Pancreas (tissue), 10 donors: ENCODE data around the gene TEF. TPM values are rescaled to one million over a fixed set of nuclear protein-coding genes. Genes with fewer than 3 reads are reported as not detected.

ENCODE experiments used
- ATAC-seq, 4 donors: fragments of 200-7000 bp; cut with Tn5 transposase; one replicate each; pipeline versions ENCODE4 v1.8.0 to v1.9.1; 2020; ENCODE audit warnings: mild to moderate bottlenecking in 4 of 4, moderate library complexity in 4 of 4
- DNase-seq, 6 donors: peaks; one replicate each; pipeline ENCODE4 v3.0.0-alpha.2; 2020
- FAIRE-seq: peaks from 2 replicates; lab custom pipeline; 2012; peaks lifted over from hg19 to GRCh38; lab: Jason Lieb, UNC
- H3K27ac ChIP-seq, 4 donors: fragments of 200-600 bp; sonication (generic); 1 replicate in 3 of 4; 2 replicates in 1 of 4; pipeline versions ENCODE4 v1.5.0 to v1.8.0; 2020
- H3K27me3 ChIP-seq, 4 donors: fragments of 200-600 bp; one replicate each; pipeline ENCODE4 v1.8.0; 2021
- H3K36me3 ChIP-seq, 3 donors: fragments of 200-600 bp; sonication (generic) in 1 of 3; one replicate each; pipeline versions ENCODE4 v1.5.0 to v1.8.0; 2020 to 2021
- H3K4me1 ChIP-seq, 3 donors: fragments of 200-600 bp; one replicate each; pipeline ENCODE4 v1.8.0; 2021
- H3K4me3 ChIP-seq, 4 donors: fragments of 200-600 bp; sonication (generic) in 2 of 4; one replicate each; pipeline versions ENCODE4 v1.5.0 to v1.8.0; 2020 to 2021
- H3K9me3 ChIP-seq, 4 donors: fragments of 200-600 bp; one replicate each; pipeline ENCODE4 v1.8.0; 2021
- CTCF ChIP-seq, 4 donors: fragments of 200-600 bp; sonication (generic) in 3 of 4; IDR thresholded peaks; one replicate each; pipeline versions ENCODE4 v1.5.0 to v1.8.0; 2021; ENCODE audit warnings: antibody characterized with exemption in 4 of 4
- WGBS, 2 donors: extraction: QIAGEN DNeasy Blood & Tissue Kit; methylation state at CpG; one replicate each; pipeline ENCODE4 v1.1.7; 2013; 5-methylcytosine and 5-hydroxymethylcytosine counted together
- intact Hi-C, 3 donors: fragments of 100-400 bp; cut with DNase I; formaldehyde crosslinking; loops; one replicate each; pipeline versions ENCODE4 v1.11.1 to v1.14.2; 2022
- polyA plus RNA-seq, 2 donors: library from polyadenylated mRNA; stranded (reverse); fragments of 200-250 nt; gene quantifications; one replicate each; pipeline ENCODE4 v1.2.3, GENCODE V29; 2013
- total RNA-seq, 6 donors: library from RNA; stranded (reverse); fragmentation: NEBNext Ultra II Directional in 4 of 6; extraction: Animal tissue kit (Norgen Biotek cat#: 25700) in 4 of 6; gene quantifications; one replicate each; pipeline versions ENCODE4 v1.2.1 to v1.2.4, GENCODE V29; 2021 to 2023
- donor health status: healthy with polysubstance abuse.
- donor health status: DM: no; HTN: no; CAD: no; lungs with moderate emphysema.
- donor health status: DM: no; HTN: no; CAD: no.
- donor health status: control.
- donor health status: control.
- donor health status: Bipolar disorder and iron deficiency.
- donor health status: DM: yes; HTN: yes; CAD: no.
- donor health status: DM: no; HTN: no; CAD: no.
- donor health status: DM: no; HTN: no; CAD: no.
- donor health status: DM: yes; HTN: yes; CAD: no.

The TEF gene
- total and polyA plus RNA-seq, 8 donors = 8.3 to 19.6 (median 17.6) TPM

GRCh38 chr22:41341990-41342389 is 39.8 kb upstream of the TEF start:
- FAIRE-seq (no peak), DNase-seq (no peak)
- no peak for TF ChIP-seq CTCF (IDR thresholded peaks at IDR 0.05)

GRCh38 chr22:41343300-41343699 is 38.4 kb upstream of the TEF start:
- Histone ChIP-seq H3K4me3 (no peak overlapping the region), H3K27ac (no peak overlapping the region), H3K27me3 (no peaks in the 10 kb centered on the region), H3K9me3 (no peaks in the 10 kb centered on the region), H3K4me1 (no peaks in the 10 kb centered on the region), H3K36me3 (peaks cover 4 to 51% (median 16%) of the 10 kb centered on the region in 3 donors)
- no peak for FAIRE-seq
- ATAC-seq = no peak
- no peak for TF ChIP-seq CTCF (IDR thresholded peaks at IDR 0.05)
- WGBS, 2 donors = 93 to 95% methylated on average over 18 of the region's 18 CpGs
- intact Hi-C loops = no loop called here
- no peak for DNase-seq

More at GRCh38 chr22:41341990-41342389, 39.8 kb upstream of the TEF start:
- H3K4me1 ChIP-seq = no peaks in the 10 kb centered on the region
- no peaks in the 10 kb centered on the region for H3K27me3 ChIP-seq
- H3K36me3 ChIP-seq = peaks cover 4 to 38% (median 10%) of the 10 kb centered on the region in 3 donors
- no peak for ATAC-seq
- no peak overlapping the region for H3K27ac ChIP-seq
- WGBS, 2 donors = 89 to 94% methylated on average over 3 of the region's 3 CpGs
- no peak overlapping the region for H3K4me3 ChIP-seq
- intact Hi-C loops = no loop called here
- no peaks in the 10 kb centered on the region for H3K9me3 ChIP-seq

- H3K36me3 ChIP-seq = peaks cover 4 to 55% (median 19%) of the 10 kb centered on the region in 3 donors
- H3K9me3 ChIP-seq = no peaks in the 10 kb centered on the region
- H3K27ac ChIP-seq = no peak overlapping the region
- whole genome bisulfite sequencing, 2 donors = 93 to 96% methylated on average over 9 of the region's 9 CpGs
- DNase-seq (no peak), FAIRE-seq (no peak), ATAC-seq (no peak)
- H3K27me3 ChIP-seq = no peaks in the 10 kb centered on the region
- TF ChIP-seq CTCF (IDR thresholded peaks at IDR 0.05) = no peak
- intact Hi-C loops = no loop called here
- no peak overlapping the region for H3K4me3 ChIP-seq
- no peaks in the 10 kb centered on the region for H3K4me1 ChIP-seq
These were observed 38.0 kb upstream of the TEF start for GRCh38 chr22:41343717-41344116.

- FAIRE-seq (no peak), ATAC-seq (no peak), DNase-seq (no peak)
- no peaks in the 10 kb centered on the region for H3K27me3 ChIP-seq
- H3K4me1 ChIP-seq = no peaks in the 10 kb centered on the region
- TF ChIP-seq CTCF (IDR thresholded peaks at IDR 0.05) = no peak
- H3K9me3 ChIP-seq = no peaks in the 10 kb centered on the region
- H3K4me3 ChIP-seq = no peak overlapping the region
- WGBS, 2 donors = 89 to 92% methylated on average over 11 of the region's 11 CpGs
- intact Hi-C loops = no loop called here
- H3K36me3 ChIP-seq = peaks cover 4 to 61% (median 25%) of the 10 kb centered on the region in 3 donors
- H3K27ac ChIP-seq = no peak overlapping the region
These were observed 37.5 kb upstream of the TEF start for GRCh38 chr22:41344189-41344788.

- Histone ChIP-seq H3K9me3 (no peaks in the 10 kb centered on the region), H3K27ac (no peak overlapping the region), H3K36me3 (peaks cover 4 to 61% (median 28%) of the 10 kb centered on the region in 3 donors), H3K4me3 (no peak overlapping the region), H3K27me3 (no peaks in the 10 kb centered on the region), H3K4me1 (no peaks in the 10 kb centered on the region)
- ATAC-seq (no peak), FAIRE-seq (no peak), DNase-seq (no peak)
- intact Hi-C loops = no loop called here
- 94 to 96% methylated on average over 24 of the region's 24 CpGs for WGBS, 2 donors
- no peak for TF ChIP-seq CTCF (IDR thresholded peaks at IDR 0.05)
These were observed 35.9 kb upstream of the TEF start for GRCh38 chr22:41345807-41346335.
